Stimulated activated effector memory CD8-positive, alpha-beta T cell treated with anti-CD3 and anti-CD28 coated beads, Interleukin-12 subunit alpha, Interleukin-12 subunit beta, amount 100 ng/mL, for 72 hours (primary cell): ENCODE data around the gene VTN.
A peak's percentile ranks its signal among the peaks of the same experiment; 100 is the strongest.

ENCODE experiments used
- ATAC-seq: fragments of 150-1000 bp; cut with Tn5 transposase; 2 replicates; pipeline ENCODE4 v1.10.0; 2021
- DNase-seq, 2 donors: peaks; one replicate each; pipeline ENCODE4 v3.0.0; 2021 to 2022; ENCODE audit warnings: low spot score in 2 of 2
- H3K27ac Mint-ChIP-seq: one replicate; pipeline ENCODE4 v1.8.0; 2022; ENCODE audit warnings: mild to moderate bottlenecking, mixed read lengths
- H3K36me3 Mint-ChIP-seq: one replicate; pipeline ENCODE4 v1.8.0; 2022; ENCODE audit warnings: mild to moderate bottlenecking, mixed read lengths
- H3K4me1 Mint-ChIP-seq: one replicate; pipeline ENCODE4 v1.8.0; 2022; ENCODE audit warnings: mixed read lengths
- H3K4me3 Mint-ChIP-seq: one replicate; pipeline ENCODE4 v1.8.0; 2022; ENCODE audit warnings: mild to moderate bottlenecking, mixed read lengths
- H3K9me3 Mint-ChIP-seq: one replicate; pipeline ENCODE4 v1.8.0; 2022; ENCODE audit warnings: mixed read lengths

The VTN gene

GRCh38 chr17:28367641-28368305 is 2.3 kb downstream of the VTN start:
- Mint-ChIP-seq H3K36me3 (peaks cover 23% of the 10 kb centered on the region), H3K4me1 (peaks cover 11% of the 10 kb centered on the region), H3K9me3 (no peaks in the 10 kb centered on the region), H3K4me3 (no peak overlapping the region), H3K27ac (no peak overlapping the region)
- DNase-seq (no peak), ATAC-seq (no peak)

DNA sequence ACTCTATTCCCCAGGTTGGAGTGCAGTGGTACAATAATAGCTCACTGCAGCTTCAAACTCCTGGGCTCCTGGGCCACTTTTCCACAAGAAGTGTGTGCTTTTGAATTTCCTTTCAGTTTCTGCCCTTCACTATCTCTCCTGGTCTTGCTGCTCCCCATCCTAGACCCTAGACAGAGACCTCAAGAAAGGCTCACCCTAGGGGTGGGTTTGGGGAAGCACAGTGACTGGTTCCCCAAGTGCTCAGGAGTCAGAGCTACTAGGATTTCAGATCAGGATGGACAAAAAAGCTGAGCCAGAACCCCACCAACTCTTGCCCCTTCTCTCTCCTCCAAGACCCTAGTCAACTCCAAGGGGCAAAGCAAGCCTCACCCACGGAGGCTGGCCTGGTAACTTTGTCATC is 3.5 kb downstream of the VTN start:
- Mint-ChIP-seq H3K36me3 (peaks cover 34% of the 10 kb centered on the region), H3K4me3 (no peak overlapping the region), H3K4me1 (peaks cover 6% of the 10 kb centered on the region), H3K9me3 (no peaks in the 10 kb centered on the region), H3K27ac (no peak overlapping the region)
- no peak for ATAC-seq
- DNase-seq, result no peak

DNA sequence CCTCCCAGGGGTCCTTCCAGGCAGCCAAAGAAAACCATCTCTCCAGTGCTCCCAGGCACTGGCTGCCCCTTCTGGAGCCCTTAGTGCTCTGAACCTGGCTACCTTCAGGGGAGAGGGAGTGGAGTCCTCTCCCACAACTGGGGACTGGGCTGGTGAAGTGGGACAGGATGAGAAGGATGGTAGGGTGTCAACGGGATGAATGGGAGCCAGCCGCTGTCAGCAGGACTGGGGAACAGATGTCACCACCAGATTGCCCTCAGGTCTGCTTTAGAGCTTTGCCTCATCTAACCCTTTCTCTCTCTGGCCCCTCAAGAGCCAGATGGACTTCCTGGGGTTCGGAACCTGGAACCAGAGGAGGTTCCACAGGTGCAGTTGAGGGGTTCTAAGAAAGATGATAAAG is 4.6 kb downstream of the VTN start:
- Mint-ChIP-seq H3K9me3 (no peaks in the 10 kb centered on the region), H3K4me1 (no peaks in the 10 kb centered on the region), H3K27ac (no peak overlapping the region), H3K4me3 (no peak overlapping the region), H3K36me3 (peaks cover 38% of the 10 kb centered on the region)
- DNase-seq, result no peak
- no peak for ATAC-seq

GRCh38 chr17:28364665-28365363 is 5.3 kb downstream of the VTN start, which contains the start of gene SEBOX:
Gene SEBOX (minus strand): TSS chr17:28365199. CDS start chr17:28365151, 48 bp downstream.
- DNase-seq, result no peak
- Mint-ChIP-seq H3K4me1 (no peaks in the 10 kb centered on the region), H3K4me3 (no peak within 1 kb of the TSS), H3K27ac (no peak within 1 kb of the TSS), H3K36me3 (peaks cover 40% of the 10 kb centered on the region), H3K9me3 (no peaks in the 10 kb centered on the region)
- no peak for ATAC-seq

GRCh38 chr17:28363776-28364650 is 6.1 kb downstream of the VTN start:
- no peak overlapping the region for H3K4me3 Mint-ChIP-seq
- H3K9me3 Mint-ChIP-seq, result no peaks in the 10 kb centered on the region
- ATAC-seq (no peak), DNase-seq (no peak)
- H3K27ac Mint-ChIP-seq, result no peak overlapping the region
- H3K4me1 Mint-ChIP-seq, result no peaks in the 10 kb centered on the region
- peaks cover 48% of the 10 kb centered on the region for H3K36me3 Mint-ChIP-seq

- Mint-ChIP-seq H3K9me3 (no peaks in the 10 kb centered on the region), H3K27ac (no peak overlapping the region), H3K36me3 (peaks cover 55% of the 10 kb centered on the region), H3K4me1 (peaks cover 3% of the 10 kb centered on the region), H3K4me3 (no peak overlapping the region)
- DNase-seq (no peak), ATAC-seq (no peak)
Observed at GRCh38 chr17:28363186-28363585, 6.9 kb downstream of the VTN start.

DNA sequence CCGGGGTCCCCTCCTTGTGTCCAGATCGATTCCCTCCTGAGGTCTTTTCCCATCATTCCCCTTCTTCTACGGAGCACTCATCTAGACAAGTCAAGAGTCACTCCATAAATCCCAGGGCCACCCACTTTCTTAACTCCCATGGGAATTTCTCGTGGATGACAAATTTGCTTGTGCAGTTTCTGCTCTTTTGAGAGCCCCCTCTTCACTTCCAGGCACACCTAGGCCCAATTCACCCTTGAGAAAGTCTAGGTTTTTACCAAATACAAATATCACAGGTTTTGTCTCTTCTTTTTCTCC is 12.3 kb downstream of the VTN start:
- ATAC-seq, result no peak
- peaks cover 92% of the 10 kb centered on the region for H3K36me3 Mint-ChIP-seq
- H3K9me3 Mint-ChIP-seq, result no peaks in the 10 kb centered on the region
- peak overlapping the region; percentile 92 for H3K4me3 Mint-ChIP-seq
- no peak for DNase-seq
- H3K27ac Mint-ChIP-seq, result peak overlapping the region; percentile 96
- peaks cover 23% of the 10 kb centered on the region for H3K4me1 Mint-ChIP-seq

GRCh38 chr17:28357061-28357900 is 12.8 kb downstream of the VTN start, which contains the start of gene POLDIP2:
Gene POLDIP2 (minus strand): TSS chr17:28357527. CDS start chr17:28357448, 79 bp downstream.
- Mint-ChIP-seq H3K36me3 (peaks cover 92% of the 10 kb centered on the region), H3K4me1 (peaks cover 23% of the 10 kb centered on the region), H3K4me3 (peak within 1 kb of the TSS; percentile 92)

DNA sequence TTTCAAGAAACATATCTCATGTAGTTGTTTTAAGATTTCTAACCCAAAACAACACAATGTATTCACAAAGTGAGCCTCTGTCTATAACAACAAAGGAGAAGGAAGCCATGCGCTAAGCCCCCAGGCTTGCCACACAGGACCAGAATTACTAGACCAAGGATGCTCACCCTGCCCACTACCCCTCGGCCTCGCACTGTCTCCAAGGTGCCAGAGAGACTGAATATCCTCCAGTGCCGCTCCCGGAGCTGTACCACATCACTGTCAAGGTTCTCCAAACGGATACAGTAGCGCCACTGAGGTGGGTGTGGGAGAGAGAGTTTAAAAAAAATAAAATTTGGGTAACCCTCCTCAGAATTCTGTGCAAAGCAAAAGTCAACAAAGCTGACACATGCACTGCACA is 19.8 kb downstream of the VTN start:
- no peak for ATAC-seq
- DNase-seq, result no peak
- peaks cover 100% of the 10 kb centered on the region for H3K36me3 Mint-ChIP-seq
- H3K4me1 Mint-ChIP-seq, result no peaks in the 10 kb centered on the region
- H3K4me3 Mint-ChIP-seq, result no peak overlapping the region
- H3K9me3 Mint-ChIP-seq, result no peaks in the 10 kb centered on the region
- H3K27ac Mint-ChIP-seq, result peak overlapping the region; percentile 73

More at GRCh38 chr17:28357061-28357900, 12.8 kb downstream of the VTN start, which contains the start of gene POLDIP2:
- Mint-ChIP-seq H3K9me3 (no peaks in the 10 kb centered on the region), H3K27ac (peak within 1 kb of the TSS; percentile 96)
- ATAC-seq (peak; percentile 100), DNase-seq (peak; percentile 93 to 97)

GRCh38 chr17:28348979-28349378 is 21.1 kb downstream of the VTN start:
- no peak overlapping the region for H3K27ac Mint-ChIP-seq
- peaks cover 99% of the 10 kb centered on the region for H3K36me3 Mint-ChIP-seq
- ATAC-seq (no peak), DNase-seq (no peak)
- H3K9me3 Mint-ChIP-seq, result no peaks in the 10 kb centered on the region
- no peaks in the 10 kb centered on the region for H3K4me1 Mint-ChIP-seq
- no peak overlapping the region for H3K4me3 Mint-ChIP-seq

- H3K4me1 Mint-ChIP-seq, result no peaks in the 10 kb centered on the region
- ATAC-seq (no peak), DNase-seq (no peak)
- no peak overlapping the region for H3K4me3 Mint-ChIP-seq
- peaks cover 96% of the 10 kb centered on the region for H3K36me3 Mint-ChIP-seq
- H3K9me3 Mint-ChIP-seq, result no peaks in the 10 kb centered on the region
- H3K27ac Mint-ChIP-seq, result no peak overlapping the region
Observed at GRCh38 chr17:28347261-28347891, 22.7 kb downstream of the VTN start.

DNA sequence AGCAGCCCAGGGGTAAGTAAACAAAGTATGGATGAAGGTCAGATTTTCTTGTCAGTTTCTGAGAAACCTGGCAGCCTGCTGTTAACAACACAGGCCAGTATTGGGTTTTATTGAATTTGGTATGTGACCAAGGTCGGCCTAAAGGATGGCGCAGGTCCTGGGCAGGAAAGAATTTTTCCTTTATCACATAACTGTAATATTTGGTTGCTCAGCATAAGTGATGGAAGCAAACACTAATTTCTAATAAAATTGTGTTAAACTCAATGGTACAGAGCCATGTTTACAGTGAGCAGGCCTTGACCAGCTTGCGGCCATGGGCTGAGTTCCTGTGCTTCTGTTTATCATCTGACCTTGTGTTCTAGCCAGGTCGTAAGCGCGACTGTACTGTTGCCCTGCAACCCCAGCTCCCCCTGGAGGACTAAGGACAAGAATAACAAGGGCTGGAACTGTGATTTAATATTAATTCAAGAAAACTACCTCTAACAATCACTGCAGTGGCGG is 23.3 kb downstream of the VTN start:
- ATAC-seq (no peak), DNase-seq (no peak)
- Mint-ChIP-seq H3K36me3 (peaks cover 96% of the 10 kb centered on the region), H3K4me3 (no peak overlapping the region), H3K9me3 (no peaks in the 10 kb centered on the region), H3K27ac (no peak overlapping the region), H3K4me1 (no peaks in the 10 kb centered on the region)

GRCh38 chr17:28346199-28346580 is 23.9 kb downstream of the VTN start:
- H3K4me1 Mint-ChIP-seq, result no peaks in the 10 kb centered on the region
- no peak overlapping the region for H3K27ac Mint-ChIP-seq
- no peak overlapping the region for H3K4me3 Mint-ChIP-seq
- no peaks in the 10 kb centered on the region for H3K9me3 Mint-ChIP-seq
- H3K36me3 Mint-ChIP-seq, result peaks cover 96% of the 10 kb centered on the region
- ATAC-seq (no peak), DNase-seq (no peak)

DNA sequence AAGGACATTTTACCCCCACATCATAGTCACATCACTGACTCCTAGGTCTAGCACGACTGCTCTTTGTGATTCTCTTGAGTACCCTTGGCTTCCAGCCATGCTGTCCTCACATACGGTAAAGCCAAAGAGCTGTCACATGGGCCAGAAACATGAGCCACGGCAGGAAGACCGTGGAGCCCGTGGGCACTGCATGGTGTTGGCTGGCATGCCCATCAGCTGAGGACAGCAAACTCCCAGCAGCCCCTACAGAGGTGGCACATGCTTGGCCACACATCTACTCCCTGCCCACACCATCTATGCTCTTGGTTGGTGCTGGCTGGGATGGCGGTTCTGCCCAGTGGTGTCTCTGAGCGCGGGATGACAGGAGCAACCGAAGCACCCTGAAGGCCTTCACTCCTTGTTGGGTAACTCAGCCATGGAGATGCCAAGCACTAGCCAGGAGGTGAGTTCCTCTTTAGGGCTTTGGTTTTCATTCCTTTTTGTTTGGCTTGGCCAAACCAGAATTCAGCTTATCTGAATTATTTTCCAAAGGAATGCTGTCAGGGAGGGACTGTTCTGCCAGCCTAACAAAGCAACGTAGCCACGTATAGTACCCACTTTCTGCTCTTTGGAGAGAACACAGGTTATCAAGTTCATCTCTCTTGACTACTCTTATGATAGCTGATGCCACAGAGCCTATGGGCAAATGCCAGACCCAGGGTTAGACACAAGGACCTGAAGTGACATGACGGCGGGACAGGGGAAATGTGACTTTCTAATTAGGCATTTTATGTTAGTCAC is 24.5 kb downstream of the VTN start:
- DNase-seq (no peak), ATAC-seq (no peak)
- Mint-ChIP-seq H3K36me3 (peaks cover 96% of the 10 kb centered on the region), H3K9me3 (no peaks in the 10 kb centered on the region), H3K4me1 (peaks cover under 1% of the 10 kb centered on the region), H3K27ac (no peak overlapping the region), H3K4me3 (no peak overlapping the region)
